Neural cell (in vitro differentiated cells): ENCODE data around the gene ADARB2. TPM values are rescaled to one million over a fixed set of nuclear protein-coding genes. Genes with fewer than 3 reads are reported as not detected.

Experiments used
- H2AFZ ChIP-seq: fragments of 200-600, 300-800 bp; sonication (generic), shearing (Covaris generic); 2 replicates; pipeline ENCODE4 v1.6.0; 2014; ENCODE audit warnings: low read depth, mild to moderate bottlenecking, antibody characterized with exemption, low read length, moderate library complexity
- H3F3A ChIP-seq: fragments of 200-600 bp; shearing (Covaris generic); 2 replicates; pipeline ENCODE4 v1.6.1; 2016; ENCODE audit warnings: mild to moderate bottlenecking, moderate library complexity, mixed read lengths, antibody characterized with exemption, low read length; ENCODE audit not compliant: insufficient read depth, poor library complexity, severe bottlenecking
- H3K27ac ChIP-seq: fragments of 200-600, 300-800 bp; sonication (generic), shearing (Covaris generic); 2 replicates; pipeline ENCODE4 v1.5.1; 2014; ENCODE audit warnings: mild to moderate bottlenecking, low read length, moderate library complexity
- H3K27me3 ChIP-seq: fragments of 300-800, 200-600 bp; sonication (generic), shearing (Covaris generic); 2 replicates; pipeline ENCODE4 v1.6.0; 2014; ENCODE audit warnings: mild to moderate bottlenecking, low read depth, low read length, moderate library complexity; ENCODE audit not compliant: insufficient read depth
- H3K36me3 ChIP-seq: fragments of 300-800, 200-600 bp; sonication (generic), shearing (Covaris generic); 2 replicates; pipeline ENCODE4 v1.5.1; 2014; ENCODE audit warnings: mild to moderate bottlenecking, antibody characterized with exemption, low read length, moderate library complexity; ENCODE audit not compliant: insufficient read depth
- H3K4me2 ChIP-seq: fragments of 300-800, 200-600 bp; sonication (generic), shearing (Covaris generic); 2 replicates; pipeline ENCODE4 v1.6.0; 2014; ENCODE audit warnings: mild to moderate bottlenecking, low read length
- H3K4me3 ChIP-seq: fragments of 300-800, 200-600 bp; sonication (generic), shearing (Covaris generic); 2 replicates; pipeline ENCODE4 v1.5.1; 2014; ENCODE audit warnings: mild to moderate bottlenecking, low read length, moderate library complexity
- H3K79me2 ChIP-seq: fragments of 200-600 bp; shearing (Covaris generic); replicated peaks from 2 replicates; pipeline ENCODE4 v1.6.0; 2014; ENCODE audit warnings: mild to moderate bottlenecking, low read length, moderate library complexity; ENCODE audit not compliant: insufficient read depth
- H3K9ac ChIP-seq: fragments of 300-800, 200-600 bp; sonication (generic), shearing (Covaris generic); 2 replicates; pipeline ENCODE4 v1.6.1; 2016; ENCODE audit warnings: mild to moderate bottlenecking, low read length, mixed read lengths
- H3K9me2 ChIP-seq: fragments of 200-600 bp; shearing (Covaris generic); 2 replicates; pipeline ENCODE4 v1.6.1; 2016; ENCODE audit warnings: mild to moderate bottlenecking, low read length, mixed read lengths; ENCODE audit not compliant: insufficient read depth
- H3K9me3 ChIP-seq: fragments of 200-600, 300-800 bp; sonication (generic), shearing (Covaris generic); 2 replicates; pipeline ENCODE4 v1.6.1; 2016; ENCODE audit warnings: mild to moderate bottlenecking, mixed run types, low read length, moderate library complexity, mixed read lengths
- H4K20me1 ChIP-seq: fragments of 200-600 bp; shearing (Covaris generic); 2 replicates; pipeline ENCODE4 v1.6.1; 2016; ENCODE audit warnings: mild to moderate bottlenecking, mixed run types; ENCODE audit not compliant: insufficient read depth
- EP300 ChIP-seq: fragments of 450-650 bp; conservative IDR thresholded peaks from 2 replicates; pipeline ENCODE4 v1.6.1; 2014; ENCODE audit warnings: antibody characterized with exemption, mild to moderate bottlenecking, moderate library complexity; ENCODE audit not compliant: poor library complexity, severe bottlenecking
- EZH2 ChIP-seq: fragments of 200-600, 300-800 bp; shearing (Covaris generic), sonication (generic); IDR thresholded peaks from 2 replicates; pipeline ENCODE4 v1.6.1; 2014; ENCODE audit warnings: antibody characterized with exemption, low read length, borderline replicate concordance, mild to moderate bottlenecking; ENCODE audit not compliant: insufficient read depth, poor library complexity, severe bottlenecking
- MXI1 ChIP-seq: fragments of 450-650 bp; conservative IDR thresholded peaks from 2 replicates; pipeline ENCODE4 v1.6.1; 2014; ENCODE audit warnings: antibody characterized with exemption, mild to moderate bottlenecking; ENCODE audit not compliant: poor library complexity, severe bottlenecking
- POLR2AphosphoS5 ChIP-seq: IDR thresholded peaks from 2 replicates; pipeline ENCODE4 v1.6.1; 2012
- RAD21 ChIP-seq: fragments of 450-650 bp; conservative IDR thresholded peaks from 2 replicates; pipeline ENCODE4 v1.6.1; 2014; ENCODE audit warnings: antibody characterized with exemption, mild to moderate bottlenecking, moderate library complexity
- SMC3 ChIP-seq: fragments of 450-650 bp; conservative IDR thresholded peaks from 2 replicates; pipeline ENCODE4 v1.6.1; 2014; ENCODE audit warnings: antibody characterized with exemption, mild to moderate bottlenecking, moderate library complexity; ENCODE audit not compliant: poor library complexity
- TAF1 ChIP-seq: IDR thresholded peaks from 2 replicates; pipeline ENCODE4 v1.6.1; 2012; ENCODE audit warnings: low read depth
- polyA plus RNA-seq: library from polyadenylated mRNA; depleted of rRNA; stranded (reverse); fragments of >200 nt; gene quantifications from 2 replicates; pipeline ENCODE4 v1.2.3, GENCODE V29; 2014
- TF ChIP-seq, protein P1 (sequence below): fragments of 450-650 bp; IDR thresholded peaks from 2 replicates; pipeline ENCODE4 v1.5.1; 2014; ENCODE audit warnings: antibody characterized with exemption, mild to moderate bottlenecking, moderate library complexity; ENCODE audit not compliant: poor library complexity, severe bottlenecking
- TF ChIP-seq, protein P2 (sequence below): IDR thresholded peaks from 2 replicates; pipeline ENCODE4 v1.6.1; 2012; ENCODE audit warnings: borderline replicate concordance

Gene ADARB2
- polyA plus RNA-seq, 1 donor from 2014 or later, result 3.6 TPM

DNA sequence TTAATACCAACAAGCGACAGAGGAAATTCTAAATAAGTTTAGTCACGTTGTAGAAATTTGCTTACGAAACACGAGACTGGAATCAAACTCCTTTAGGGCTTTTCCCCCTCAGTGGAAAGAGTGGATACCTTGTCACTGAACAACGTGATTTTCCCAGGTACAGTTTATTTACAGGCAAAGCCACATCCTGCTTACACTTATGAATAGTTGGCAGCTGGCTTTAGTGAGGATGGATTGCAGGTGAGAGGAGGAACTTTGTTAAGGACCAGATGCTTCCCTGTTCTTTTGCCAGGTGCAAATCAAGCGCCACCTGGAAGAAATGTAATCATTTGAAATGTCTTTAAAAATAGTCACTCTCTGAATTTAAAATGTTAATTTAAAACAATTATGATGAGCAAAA is 282.4 kb downstream of the ADARB2 start:
- no peaks in the 10 kb centered on the region for H3K9me2 ChIP-seq
- no peak overlapping the region for H3K27ac ChIP-seq
- no peaks in the 10 kb centered on the region for H3K27me3 ChIP-seq
- H3K79me2 ChIP-seq, result no peaks in the 10 kb centered on the region
- TF ChIP-seq POLR2AphosphoS5, result no peak
- H3K36me3 ChIP-seq, result no peaks in the 10 kb centered on the region
- no peaks in the 10 kb centered on the region for H3F3A ChIP-seq
- no peak overlapping the region for H2AFZ ChIP-seq
- no peaks in the 10 kb centered on the region for H3K9me3 ChIP-seq
- no peak overlapping the region for H3K4me3 ChIP-seq
- no peak overlapping the region for H3K9ac ChIP-seq
- no peaks in the 10 kb centered on the region for H4K20me1 ChIP-seq
- no peak overlapping the region for H3K4me2 ChIP-seq

DNA sequence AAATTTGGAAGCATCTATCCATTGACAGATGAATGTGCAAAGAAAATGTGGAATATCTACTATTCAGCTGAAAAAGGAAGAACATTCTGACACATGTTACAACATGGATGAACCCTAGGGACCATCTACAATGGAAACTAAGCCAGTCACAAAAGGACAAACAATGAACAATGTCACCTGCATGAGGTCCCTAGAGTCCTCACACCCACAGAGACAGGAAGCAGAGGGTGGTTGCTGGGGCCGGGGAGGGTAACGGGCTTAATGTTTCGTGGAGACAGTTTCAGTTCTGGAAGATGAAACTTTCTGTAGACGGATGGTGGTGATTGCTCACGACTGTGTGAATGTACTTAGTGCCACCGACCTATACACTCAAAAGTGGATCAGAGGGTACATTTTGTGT is 282.9 kb downstream of the ADARB2 start:
- TF ChIP-seq, protein P1, sequence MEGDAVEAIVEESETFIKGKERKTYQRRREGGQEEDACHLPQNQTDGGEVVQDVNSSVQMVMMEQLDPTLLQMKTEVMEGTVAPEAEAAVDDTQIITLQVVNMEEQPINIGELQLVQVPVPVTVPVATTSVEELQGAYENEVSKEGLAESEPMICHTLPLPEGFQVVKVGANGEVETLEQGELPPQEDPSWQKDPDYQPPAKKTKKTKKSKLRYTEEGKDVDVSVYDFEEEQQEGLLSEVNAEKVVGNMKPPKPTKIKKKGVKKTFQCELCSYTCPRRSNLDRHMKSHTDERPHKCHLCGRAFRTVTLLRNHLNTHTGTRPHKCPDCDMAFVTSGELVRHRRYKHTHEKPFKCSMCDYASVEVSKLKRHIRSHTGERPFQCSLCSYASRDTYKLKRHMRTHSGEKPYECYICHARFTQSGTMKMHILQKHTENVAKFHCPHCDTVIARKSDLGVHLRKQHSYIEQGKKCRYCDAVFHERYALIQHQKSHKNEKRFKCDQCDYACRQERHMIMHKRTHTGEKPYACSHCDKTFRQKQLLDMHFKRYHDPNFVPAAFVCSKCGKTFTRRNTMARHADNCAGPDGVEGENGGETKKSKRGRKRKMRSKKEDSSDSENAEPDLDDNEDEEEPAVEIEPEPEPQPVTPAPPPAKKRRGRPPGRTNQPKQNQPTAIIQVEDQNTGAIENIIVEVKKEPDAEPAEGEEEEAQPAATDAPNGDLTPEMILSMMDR, result no peak
- no peak for TF ChIP-seq RAD21
- no peak for TF ChIP-seq SMC3
- TF ChIP-seq EZH2, result no peak
- TF ChIP-seq TAF1, result no peak
- no peak for TF ChIP-seq MXI1
- TF ChIP-seq POLR2AphosphoS5, result no peak
- Histone ChIP-seq H3K27ac (no peak overlapping the region), H3K4me3 (no peak overlapping the region), H3F3A (no peaks in the 10 kb centered on the region), H3K27me3 (no peaks in the 10 kb centered on the region), H3K4me2 (no peak overlapping the region), H3K9ac (no peak overlapping the region), H3K9me3 (no peaks in the 10 kb centered on the region), H2AFZ (no peak overlapping the region), H3K36me3 (no peaks in the 10 kb centered on the region), H3K79me2 (no peaks in the 10 kb centered on the region), H3K9me2 (no peaks in the 10 kb centered on the region), H4K20me1 (no peaks in the 10 kb centered on the region)

DNA sequence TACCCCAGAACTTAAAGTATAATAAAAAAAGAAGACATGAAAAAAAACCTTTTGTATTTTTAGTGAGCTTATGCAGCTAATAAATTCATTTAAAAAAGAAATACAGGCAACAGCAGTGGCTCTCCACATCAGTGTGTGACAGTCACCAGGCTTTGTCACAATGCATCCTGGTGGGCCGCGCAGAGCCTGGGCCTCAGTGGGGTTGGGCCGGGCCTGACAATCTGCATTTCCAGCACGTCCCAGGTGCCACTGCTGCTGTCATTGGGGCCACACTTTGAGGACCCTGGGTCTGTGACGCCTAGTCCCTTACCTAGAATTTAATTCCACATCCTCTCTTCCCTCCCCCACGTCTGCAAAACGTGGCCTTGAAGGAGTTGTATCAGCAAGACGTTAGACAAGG is 284.5 kb downstream of the ADARB2 start:
- Histone ChIP-seq H3K9ac (no peak overlapping the region), H3K79me2 (no peaks in the 10 kb centered on the region), H3K27ac (no peak overlapping the region), H3K9me2 (no peaks in the 10 kb centered on the region), H3F3A (no peaks in the 10 kb centered on the region), H3K27me3 (no peaks in the 10 kb centered on the region), H3K36me3 (no peaks in the 10 kb centered on the region), H3K4me3 (no peak overlapping the region), H2AFZ (no peak overlapping the region), H4K20me1 (no peaks in the 10 kb centered on the region), H3K4me2 (no peak overlapping the region), H3K9me3 (no peaks in the 10 kb centered on the region)
- TF ChIP-seq, protein P1, result no peak
- TF ChIP-seq, protein P2, sequence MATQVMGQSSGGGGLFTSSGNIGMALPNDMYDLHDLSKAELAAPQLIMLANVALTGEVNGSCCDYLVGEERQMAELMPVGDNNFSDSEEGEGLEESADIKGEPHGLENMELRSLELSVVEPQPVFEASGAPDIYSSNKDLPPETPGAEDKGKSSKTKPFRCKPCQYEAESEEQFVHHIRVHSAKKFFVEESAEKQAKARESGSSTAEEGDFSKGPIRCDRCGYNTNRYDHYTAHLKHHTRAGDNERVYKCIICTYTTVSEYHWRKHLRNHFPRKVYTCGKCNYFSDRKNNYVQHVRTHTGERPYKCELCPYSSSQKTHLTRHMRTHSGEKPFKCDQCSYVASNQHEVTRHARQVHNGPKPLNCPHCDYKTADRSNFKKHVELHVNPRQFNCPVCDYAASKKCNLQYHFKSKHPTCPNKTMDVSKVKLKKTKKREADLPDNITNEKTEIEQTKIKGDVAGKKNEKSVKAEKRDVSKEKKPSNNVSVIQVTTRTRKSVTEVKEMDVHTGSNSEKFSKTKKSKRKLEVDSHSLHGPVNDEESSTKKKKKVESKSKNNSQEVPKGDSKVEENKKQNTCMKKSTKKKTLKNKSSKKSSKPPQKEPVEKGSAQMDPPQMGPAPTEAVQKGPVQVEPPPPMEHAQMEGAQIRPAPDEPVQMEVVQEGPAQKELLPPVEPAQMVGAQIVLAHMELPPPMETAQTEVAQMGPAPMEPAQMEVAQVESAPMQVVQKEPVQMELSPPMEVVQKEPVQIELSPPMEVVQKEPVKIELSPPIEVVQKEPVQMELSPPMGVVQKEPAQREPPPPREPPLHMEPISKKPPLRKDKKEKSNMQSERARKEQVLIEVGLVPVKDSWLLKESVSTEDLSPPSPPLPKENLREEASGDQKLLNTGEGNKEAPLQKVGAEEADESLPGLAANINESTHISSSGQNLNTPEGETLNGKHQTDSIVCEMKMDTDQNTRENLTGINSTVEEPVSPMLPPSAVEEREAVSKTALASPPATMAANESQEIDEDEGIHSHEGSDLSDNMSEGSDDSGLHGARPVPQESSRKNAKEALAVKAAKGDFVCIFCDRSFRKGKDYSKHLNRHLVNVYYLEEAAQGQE, result no peak
- TF ChIP-seq EP300 (no peak), RAD21 (no peak), TAF1 (no peak), EZH2 (no peak), SMC3 (no peak), POLR2AphosphoS5 (no peak), MXI1 (no peak)
